HG02840 (cell line): Measurements from ENCODE around the gene PITRM1.
A peak's percentile ranks its signal among the peaks of the same experiment; 100 is the strongest.
"Not testable (repeated sequence)": the region's sequence is repeated elsewhere in the genome, so short reads cannot be mapped to it uniquely, and the experiment has no call there.

Experiments
- ATAC-seq: cut with Tn5 transposase; IDR thresholded peaks from one replicate; pipeline ENCODE4 v1.9.1; 2021; ENCODE audit warnings: mild to moderate bottlenecking, moderate library complexity, moderate number of reproducible peaks; ENCODE audit not compliant: unreplicated experiment, low FRiP score

PITRM1 gene, protein sequence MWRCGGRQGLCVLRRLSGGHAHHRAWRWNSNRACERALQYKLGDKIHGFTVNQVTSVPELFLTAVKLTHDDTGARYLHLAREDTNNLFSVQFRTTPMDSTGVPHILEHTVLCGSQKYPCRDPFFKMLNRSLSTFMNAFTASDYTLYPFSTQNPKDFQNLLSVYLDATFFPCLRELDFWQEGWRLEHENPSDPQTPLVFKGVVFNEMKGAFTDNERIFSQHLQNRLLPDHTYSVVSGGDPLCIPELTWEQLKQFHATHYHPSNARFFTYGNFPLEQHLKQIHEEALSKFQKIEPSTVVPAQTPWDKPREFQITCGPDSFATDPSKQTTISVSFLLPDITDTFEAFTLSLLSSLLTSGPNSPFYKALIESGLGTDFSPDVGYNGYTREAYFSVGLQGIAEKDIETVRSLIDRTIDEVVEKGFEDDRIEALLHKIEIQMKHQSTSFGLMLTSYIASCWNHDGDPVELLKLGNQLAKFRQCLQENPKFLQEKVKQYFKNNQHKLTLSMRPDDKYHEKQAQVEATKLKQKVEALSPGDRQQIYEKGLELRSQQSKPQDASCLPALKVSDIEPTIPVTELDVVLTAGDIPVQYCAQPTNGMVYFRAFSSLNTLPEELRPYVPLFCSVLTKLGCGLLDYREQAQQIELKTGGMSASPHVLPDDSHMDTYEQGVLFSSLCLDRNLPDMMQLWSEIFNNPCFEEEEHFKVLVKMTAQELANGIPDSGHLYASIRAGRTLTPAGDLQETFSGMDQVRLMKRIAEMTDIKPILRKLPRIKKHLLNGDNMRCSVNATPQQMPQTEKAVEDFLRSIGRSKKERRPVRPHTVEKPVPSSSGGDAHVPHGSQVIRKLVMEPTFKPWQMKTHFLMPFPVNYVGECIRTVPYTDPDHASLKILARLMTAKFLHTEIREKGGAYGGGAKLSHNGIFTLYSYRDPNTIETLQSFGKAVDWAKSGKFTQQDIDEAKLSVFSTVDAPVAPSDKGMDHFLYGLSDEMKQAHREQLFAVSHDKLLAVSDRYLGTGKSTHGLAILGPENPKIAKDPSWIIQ

GRCh38 chr10:3172446-3173170, at the start of gene PITRM1:
PITRM1 (minus strand) TSS chr10:3172782; CDS start chr10:3172772, 10 bp downstream.
- ATAC-seq, result peak; percentile 99

DNA sequence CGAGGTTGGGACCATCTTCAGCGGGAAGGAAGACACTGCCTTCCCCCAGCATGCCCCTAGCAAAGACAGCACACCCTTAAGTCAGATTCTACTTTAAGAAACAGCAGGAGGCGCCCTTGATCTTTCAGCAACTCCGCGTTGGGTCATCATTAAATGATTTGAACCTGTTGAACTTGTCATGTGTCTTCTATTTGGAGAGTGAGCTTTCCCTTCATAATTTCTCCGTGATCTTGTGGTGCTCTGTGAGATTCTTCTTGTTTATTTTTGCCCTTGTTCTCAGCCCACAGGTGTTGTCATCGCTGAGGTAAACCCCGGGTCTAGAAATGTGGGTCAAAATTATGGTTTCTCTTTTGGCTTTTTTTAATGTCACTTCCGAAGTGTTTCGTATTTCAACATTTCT, 49.5 kb upstream of the PITRM1 start:
- no peak for ATAC-seq

GRCh38 chr10:3221601-3222000, 49.0 kb upstream of the PITRM1 start:
- ATAC-seq, result not testable (repeated sequence)

DNA sequence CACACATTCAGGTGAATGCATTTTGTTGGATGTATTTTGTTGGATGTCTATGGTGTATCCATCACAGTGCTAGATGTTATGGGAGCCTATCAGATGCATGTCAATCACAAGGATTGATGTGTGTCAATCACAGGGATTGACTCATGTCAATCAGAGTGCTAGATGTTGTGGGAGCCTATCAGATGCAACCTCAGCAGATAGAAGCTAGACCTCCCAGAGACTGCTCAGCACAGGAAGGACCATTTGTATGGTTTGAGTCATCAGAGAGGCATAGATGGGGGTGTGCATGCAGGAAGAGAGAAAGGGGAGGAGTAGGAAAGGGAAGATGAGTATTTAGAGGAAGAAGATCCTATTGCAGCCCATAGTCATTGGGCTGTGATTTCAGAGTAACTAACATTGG, 48.3 kb upstream of the PITRM1 start:
- ATAC-seq, result no peak

DNA sequence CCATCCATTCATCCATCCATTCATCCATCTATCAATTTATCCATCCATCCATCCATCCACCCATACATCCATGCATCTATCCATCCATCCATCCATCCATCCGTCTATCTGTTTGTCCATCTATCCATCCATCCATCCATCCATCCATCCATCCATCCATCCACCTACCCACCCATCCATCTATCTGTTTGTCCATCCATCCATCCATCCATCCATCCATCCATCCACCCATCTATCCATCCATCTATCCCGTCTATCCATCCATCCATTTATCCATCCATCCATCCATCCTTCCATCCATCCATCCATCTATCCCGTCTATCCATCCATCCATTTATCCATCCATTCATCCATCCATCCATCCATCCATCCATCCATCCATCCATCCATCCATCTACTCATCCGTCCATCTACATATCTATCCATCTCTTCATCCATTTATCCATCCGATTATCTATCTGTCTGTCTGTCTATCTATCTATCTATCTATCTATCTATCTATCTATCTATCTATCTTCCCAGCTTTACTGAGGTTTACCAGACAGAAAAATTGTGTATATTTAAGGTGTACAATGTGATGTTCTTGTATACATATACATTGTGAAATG, 46.5 kb upstream of the PITRM1 start:
- ATAC-seq, result not testable (repeated sequence)

DNA sequence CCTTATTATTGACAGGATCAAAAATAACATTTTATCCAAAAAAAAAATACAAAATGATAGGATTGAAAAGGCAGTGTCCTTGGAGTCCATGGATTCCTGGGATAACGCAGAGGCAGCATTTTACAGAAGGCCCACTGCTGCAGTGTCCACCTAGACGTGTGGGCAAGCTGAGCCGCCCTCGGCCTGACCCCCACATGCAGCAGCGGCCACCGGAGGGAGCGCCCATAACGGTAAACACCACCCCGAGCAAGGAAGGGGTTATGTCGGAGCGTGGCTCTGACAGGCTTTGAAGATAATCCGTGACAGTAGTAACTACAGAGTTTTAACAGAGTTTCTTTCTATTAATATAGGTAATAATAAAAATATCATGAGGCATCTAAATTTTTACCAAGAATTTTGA, 45.3 kb upstream of the PITRM1 start:
- no peak for ATAC-seq

- no peak for ATAC-seq
Observed at GRCh38 chr10:3217301-3217700, 44.7 kb upstream of the PITRM1 start.

DNA sequence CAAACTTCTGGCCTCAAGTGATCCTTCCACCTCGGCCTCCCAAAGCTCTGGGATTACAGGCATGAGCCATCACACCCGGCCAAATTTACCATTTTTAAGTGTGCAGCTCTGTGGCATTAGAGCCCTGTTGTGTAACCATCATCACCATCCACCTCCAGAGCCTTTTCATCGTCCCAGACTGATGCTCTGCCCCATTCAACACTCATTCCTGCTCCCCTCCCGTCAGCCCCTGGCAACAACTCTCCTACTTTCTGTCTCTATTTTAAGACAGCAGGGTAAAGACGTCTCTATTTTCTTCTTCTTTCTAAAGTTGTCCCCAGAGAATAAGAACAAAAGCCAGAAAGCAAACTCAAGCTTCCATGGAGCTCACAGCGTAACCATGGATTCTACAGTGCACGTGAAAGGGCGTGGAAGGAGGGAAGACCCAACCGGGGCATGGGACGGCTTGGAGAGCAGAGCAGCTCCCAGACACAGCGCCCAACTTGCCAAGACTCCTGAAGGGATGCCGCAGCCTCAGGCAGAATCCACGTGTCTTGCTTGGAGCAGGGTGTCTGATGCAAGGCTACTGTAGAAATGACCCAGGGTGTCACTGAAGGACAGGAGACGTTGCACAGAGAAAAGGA, 42.7 kb upstream of the PITRM1 start:
- ATAC-seq, result no peak

DNA sequence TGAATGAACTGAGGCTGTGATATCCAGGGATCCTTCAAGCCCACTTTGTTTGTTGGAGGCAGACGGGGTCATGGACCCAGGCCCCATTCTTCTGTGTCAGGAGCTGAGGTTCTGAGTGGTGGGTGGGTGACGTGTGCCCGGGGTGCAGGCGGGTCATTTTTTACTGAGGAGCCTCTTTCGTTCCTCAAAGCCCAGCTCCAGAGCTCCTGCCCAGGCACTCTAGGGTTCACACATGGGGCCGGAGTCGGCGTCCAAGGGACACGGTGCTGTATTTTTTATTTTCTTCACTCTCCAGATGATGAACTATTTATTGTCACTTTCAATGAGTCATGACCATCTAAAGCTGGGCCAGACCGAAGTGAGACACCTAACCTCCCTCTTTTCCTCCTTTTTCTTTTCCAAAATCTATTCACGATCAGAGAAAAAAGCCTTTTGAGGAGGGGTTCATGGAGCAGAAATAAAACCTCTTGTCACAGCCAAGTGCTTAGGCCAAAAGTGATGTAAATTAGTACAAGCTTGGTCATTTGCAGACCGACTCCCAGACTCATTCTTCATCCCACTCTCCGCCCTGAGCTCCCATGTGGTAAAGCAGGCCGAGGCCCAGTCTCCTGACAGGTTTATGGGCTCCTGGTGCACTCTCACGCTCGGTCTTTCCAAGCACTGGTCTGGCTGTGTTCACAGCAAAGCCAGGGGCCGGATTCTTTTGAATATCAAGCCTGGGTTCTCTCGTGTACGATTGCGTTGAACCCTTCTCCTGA, 41.4 kb upstream of the PITRM1 start:
- ATAC-seq, result no peak

- no peak for ATAC-seq
Observed at GRCh38 chr10:3213208-3213607, 40.6 kb upstream of the PITRM1 start.

DNA sequence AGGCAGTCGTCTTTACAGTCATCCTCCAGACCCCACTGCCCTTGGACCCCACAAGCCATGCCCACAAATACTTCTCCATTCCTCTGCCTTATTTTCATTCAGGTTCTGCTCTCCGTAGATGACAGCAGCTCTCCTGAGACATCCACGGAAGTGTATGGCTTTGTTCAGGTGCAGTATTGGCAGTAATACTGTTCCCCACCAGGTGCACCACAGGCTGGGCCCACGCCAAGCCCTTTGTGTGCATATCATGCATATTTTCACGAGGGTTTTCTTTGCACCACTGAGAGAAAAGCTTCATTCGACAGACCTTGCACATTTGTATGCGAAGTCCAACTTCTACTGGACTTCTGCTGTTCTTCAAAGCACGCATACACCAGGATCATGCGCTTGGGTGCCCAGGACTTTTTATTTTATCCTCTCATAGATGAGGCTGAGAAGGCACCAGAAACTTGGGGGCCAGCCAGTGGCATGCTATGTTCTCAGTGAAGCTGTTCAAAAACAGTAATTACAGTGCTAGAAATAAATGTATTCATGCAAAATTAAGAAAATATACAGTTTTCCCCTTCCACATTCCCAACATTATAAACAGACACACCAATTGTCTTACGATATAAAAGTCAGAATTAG, 37.8 kb upstream of the PITRM1 start:
- no peak for ATAC-seq

- no peak for ATAC-seq
Observed at GRCh38 chr10:3208481-3209406, 36.2 kb upstream of the PITRM1 start.

- ATAC-seq, result no peak
Observed at GRCh38 chr10:3207351-3207750, 34.8 kb upstream of the PITRM1 start.

DNA sequence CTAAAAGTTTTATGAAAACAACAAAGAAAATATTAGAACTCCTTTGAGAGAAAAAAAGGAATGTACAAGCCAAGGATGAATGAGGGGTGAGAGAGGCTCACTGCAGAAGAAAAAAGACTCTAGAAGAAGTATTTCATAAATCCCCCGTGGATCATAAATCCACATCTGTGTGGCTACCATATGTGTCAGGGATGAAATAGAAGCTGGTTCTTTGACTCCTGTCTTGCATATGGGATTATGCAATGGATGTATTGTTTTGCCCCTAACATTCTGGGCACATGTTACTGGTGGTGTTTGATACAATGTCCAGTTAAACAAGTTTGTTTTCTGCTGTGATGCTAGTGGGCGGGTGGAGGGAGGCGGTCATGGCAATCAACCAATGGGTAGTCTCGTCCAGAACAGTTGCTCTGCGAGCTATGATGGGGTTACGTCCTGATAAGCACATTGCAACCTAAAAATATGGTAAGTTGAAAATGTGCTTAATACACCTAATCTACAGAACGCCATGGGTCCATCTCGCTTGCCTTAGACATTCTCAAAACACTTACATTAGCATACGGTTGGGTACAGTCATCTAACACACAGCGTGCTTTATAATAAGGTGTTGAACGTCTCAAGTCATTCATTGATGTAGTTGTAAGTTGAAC, 34.1 kb upstream of the PITRM1 start:
- no peak for ATAC-seq

GRCh38 chr10:3203972-3204371, 31.4 kb upstream of the PITRM1 start:
- ATAC-seq, result no peak

- no peak for ATAC-seq
Observed at GRCh38 chr10:3203016-3203811, 30.6 kb upstream of the PITRM1 start.
